LNCAP (cell line): ENCODE results near the gene PPFIA2.

Experiments used
- CTCF ChIP-seq: fragments of 450-650 bp; IDR thresholded peaks from 2 replicates; pipeline ENCODE4 v1.5.1; 2017; ENCODE audit warnings: mild to moderate bottlenecking

The PPFIA2 gene

GRCh38 chr12:81325086-81325485, 434.1 kb downstream of the PPFIA2 start:
- TF ChIP-seq CTCF = no peak

- no peak for TF ChIP-seq CTCF
Measured at GRCh38 chr12:81314903-81315531, 444.1 kb downstream of the PPFIA2 start.

GRCh38 chr12:81303935-81304334, 455.2 kb downstream of the PPFIA2 start:
- no peak for TF ChIP-seq CTCF

- TF ChIP-seq CTCF = no peak
Measured at GRCh38 chr12:81300454-81300853, 458.7 kb downstream of the PPFIA2 start.

- TF ChIP-seq CTCF = no peak
Measured at GRCh38 chr12:81297601-81298000, 461.5 kb downstream of the PPFIA2 start.

- no peak for TF ChIP-seq CTCF
Measured at GRCh38 chr12:81296556-81297305, 462.4 kb downstream of the PPFIA2 start.

GRCh38 chr12:81295251-81295650, 463.9 kb downstream of the PPFIA2 start:
- TF ChIP-seq CTCF = no peak
